HepG2 (cell line): Measurements from ENCODE around the gene ELP5. TPM values are rescaled to one million over a fixed set of nuclear protein-coding genes. Genes with fewer than 3 reads are reported as not detected.

Experiments used
- ATAC-seq: fragments of 200-7000 bp; cut with Tn5 transposase; 3 replicates; pipeline ENCODE4 v1.9.1; 2020; ENCODE audit warnings: mild to moderate bottlenecking, moderate library complexity
- BruUV-seq: library from RNA; stranded (reverse); fragments of 400-500 nt; replicated peaks from 2 replicates; lab custom pipeline; 2021; lab: Mats Ljungman, UMichigan
- CTCF ChIA-PET: fragments of 300-600 bp; formaldehyde crosslinking; extraction: SDS; loops from one replicate; lab custom pipeline; 2021; ENCODE audit warnings: low total read pairs, inconsistent platforms, low intra/inter-chr PET ratio; lab: Yijun Ruan, JAX
- POLR2A ChIA-PET: fragments of 350-600 bp; sonication (Branson Sonifier 250); formaldehyde crosslinking; loops from one replicate; lab custom pipeline; 2020; ENCODE audit warnings: antibody characterized with exemption, inconsistent platforms; lab: Yijun Ruan, JAX
- DNase-seq: peaks from one replicate; pipeline ENCODE4 v3.0.0-alpha.2; 2015; ENCODE audit warnings: low spot score
- FAIRE-seq: peaks from 3 replicates; lab custom pipeline; 2011; peaks lifted over from hg19 to GRCh38; lab: Jason Lieb, UNC
- H2AFZ ChIP-seq: one replicate; pipeline ENCODE4 v1.6.1; 2011; ENCODE audit warnings: low read length, inconsistent platforms
- H3K27ac ChIP-seq: fragments of 300-600 bp; 3 replicates; pipeline ENCODE4 v1.8.0; 2011; ENCODE audit warnings: mixed run types, mild to moderate bottlenecking, mixed read lengths, low read length, inconsistent platforms; ENCODE audit not compliant: insufficient read depth; ENCODE audit errors: extremely low read length
- H3K27me3 ChIP-seq, 2 experiments: fragments of 200-600 bp in 1 of 2; 2 replicates in 1 of 2; 3 replicates in 1 of 2; pipeline versions ENCODE4 v1.6.0 to v1.8.0; 2011; ENCODE audit warnings: low read length in 2 of 2, mild to moderate bottlenecking in 2 of 2, moderate library complexity in 2 of 2, inconsistent platforms in 1 of 2; ENCODE audit not compliant: insufficient read depth in 2 of 2, control insufficient read depth in 1 of 2
- H3K36me3 ChIP-seq, 2 experiments: fragments of 200-600 bp in 1 of 2; replicated peaks in 1 of 2; 2 replicates in 1 of 2; 3 replicates in 1 of 2; pipeline versions ENCODE4 v1.5.1 to v1.8.0; 2011; ENCODE audit warnings: low read length in 2 of 2, inconsistent platforms in 1 of 2; ENCODE audit not compliant: insufficient read depth in 2 of 2, control insufficient read depth in 1 of 2
- H3K4me1 ChIP-seq: 2 replicates; pipeline ENCODE4 v1.5.1; 2012; ENCODE audit warnings: low read length, inconsistent platforms; ENCODE audit not compliant: insufficient read depth
- H3K4me2 ChIP-seq: 2 replicates; pipeline ENCODE4 v1.6.0; 2011; ENCODE audit warnings: low read depth, low read length, inconsistent platforms
- H3K4me3 ChIP-seq, 3 experiments: fragments of 200-600 bp in 1 of 3; sonication (generic), shearing (Covaris generic) in 1 of 3; replicated peaks in 1 of 3; 2 replicates each; pipeline ENCODE4 v1.5.1; 2011 to 2016; ENCODE audit warnings: low read length in 3 of 3, inconsistent platforms in 2 of 3, low read depth in 2 of 3, mild to moderate bottlenecking in 2 of 3, control low read depth in 1 of 3, mixed read lengths in 1 of 3; ENCODE audit not compliant: insufficient read depth in 1 of 3
- H3K79me2 ChIP-seq: one replicate; pipeline ENCODE4 v1.6.1; 2011; ENCODE audit warnings: low read length, inconsistent platforms; ENCODE audit not compliant: insufficient read depth
- H3K9ac ChIP-seq: 2 replicates; pipeline ENCODE4 v1.6.0; 2011; ENCODE audit warnings: mild to moderate bottlenecking, low read depth, low read length, inconsistent platforms; ENCODE audit not compliant: insufficient read depth
- H3K9me3 ChIP-seq: 2 replicates; pipeline ENCODE4 v1.5.1; 2012; ENCODE audit warnings: mild to moderate bottlenecking, low read length
- H4K20me1 ChIP-seq: 2 replicates; pipeline ENCODE4 v1.6.0; 2011; ENCODE audit warnings: inconsistent platforms, mild to moderate bottlenecking, low read length, moderate library complexity; ENCODE audit not compliant: insufficient read depth
- FOXO1 ChIP-seq: sonication (generic); formaldehyde crosslinking; IDR thresholded peaks from 2 replicates; pipeline ENCODE4 v1.4.0; 2020; ENCODE audit warnings: missing genetic modification reagents
- PRDM10 ChIP-seq: sonication (generic); formaldehyde crosslinking; IDR thresholded peaks from 2 replicates; pipeline ENCODE4 v1.4.0; 2020; ENCODE audit warnings: low read depth, missing genetic modification reagents
- ZFY ChIP-seq: sonication (generic); formaldehyde crosslinking; IDR thresholded peaks from 2 replicates; pipeline ENCODE4 v1.4.0; 2020; ENCODE audit warnings: missing genetic modification reagents
- ZIK1 ChIP-seq: sonication (generic); formaldehyde crosslinking; IDR thresholded peaks from 2 replicates; pipeline ENCODE4 v1.5.0; 2020; ENCODE audit warnings: mild to moderate bottlenecking, low read depth, missing genetic modification reagents, borderline replicate concordance
- ZNF749 ChIP-seq: sonication (generic); formaldehyde crosslinking; IDR thresholded peaks from 2 replicates; pipeline ENCODE4 v1.8.0; 2022; ENCODE audit warnings: mild to moderate bottlenecking, missing genetic modification reagents, moderate library complexity, borderline replicate concordance
- whole genome bisulfite sequencing: methylation state at CpG from one replicate; pipeline ENCODE4 v1.1.6; 2017; ENCODE audit warnings: low lambda C conversion rate; 5-methylcytosine and 5-hydroxymethylcytosine counted together
- in situ Hi-C: cut with HindIII; loops from 2 replicates; pipeline ENCODE4 v1.10.0; 2017; ENCODE audit warnings: low pct_unique_long_range_greater_than_20kb; ENCODE audit not compliant: extremely low pct_ligation_motif_present
- intact Hi-C: fragments of 100-400 bp; cut with micrococcal nuclease; formaldehyde crosslinking; loops from one replicate; pipeline ENCODE4 v1.10.0; 2022; ENCODE audit not compliant: unreplicated experiment
- polyA plus RNA-seq, 8 experiments: library from polyadenylated mRNA; depleted of rRNA in 3 of 8; stranded (reverse) in 7 of 8; unstranded in 1 of 8; fragments of >200 nt; fragmentation: Illumina TruSeq in 4 of 8; extraction: Trizol in 4 of 8; gene quantifications; 2 replicates each; pipeline versions ENCODE4 v1.2.1 to v1.2.3, GENCODE V29; 2011 to 2016; ENCODE audit warnings: low read depth in 4 of 8, missing spikeins in 1 of 8, mixed read lengths in 1 of 8; ENCODE audit not compliant: insufficient read depth in 1 of 8
- total RNA-seq, 5 experiments: library from RNA; depleted of rRNA; stranded (reverse); fragments of >200 nt; fragmentation: Illumina TruSeq; extraction: Trizol; gene quantifications; 2 replicates each; pipeline ENCODE4 v1.2.3, GENCODE V29; 2016; ENCODE audit warnings: low read depth in 1 of 5
- TF ChIP-seq, protein P1 (sequence below), 2 experiments: fragments of 450-650 bp in 1 of 2; sonication (generic) in 1 of 2; formaldehyde crosslinking in 1 of 2; IDR thresholded peaks; 2 replicates each; pipeline versions ENCODE4 v1.6.1 to v1.8.0; 2016 to 2022; ENCODE audit warnings: antibody characterized with exemption in 1 of 2, mild to moderate bottlenecking in 1 of 2, missing genetic modification reagents in 1 of 2
- TF ChIP-seq, protein P2 (sequence below): sonication (generic); formaldehyde crosslinking; IDR thresholded peaks from 2 replicates; pipeline ENCODE4 v1.4.0; 2020; ENCODE audit warnings: mild to moderate bottlenecking, missing genetic modification reagents

ELP5 gene
- total and polyA plus RNA-seq, 2 of the 13 experiments (the other 11 are each of a cell fraction or from before 2014, with no cell fraction given) = 67.6 to 69.8 TPM

GRCh38 chr17:7280519-7281073 is 28.6 kb downstream of the ELP5 start:
- CTCF ChIA-PET = interaction anchor here (1.2 to 2.9 kb wide), 7 partner anchors 12 to 235 kb away, joined by 3 to 43 read pairs (median 6); partner anchors contain the start of genes CTDNEP1 and ELP5
- FAIRE-seq = peak; percentile 89
- TF ChIP-seq, protein P1, sequence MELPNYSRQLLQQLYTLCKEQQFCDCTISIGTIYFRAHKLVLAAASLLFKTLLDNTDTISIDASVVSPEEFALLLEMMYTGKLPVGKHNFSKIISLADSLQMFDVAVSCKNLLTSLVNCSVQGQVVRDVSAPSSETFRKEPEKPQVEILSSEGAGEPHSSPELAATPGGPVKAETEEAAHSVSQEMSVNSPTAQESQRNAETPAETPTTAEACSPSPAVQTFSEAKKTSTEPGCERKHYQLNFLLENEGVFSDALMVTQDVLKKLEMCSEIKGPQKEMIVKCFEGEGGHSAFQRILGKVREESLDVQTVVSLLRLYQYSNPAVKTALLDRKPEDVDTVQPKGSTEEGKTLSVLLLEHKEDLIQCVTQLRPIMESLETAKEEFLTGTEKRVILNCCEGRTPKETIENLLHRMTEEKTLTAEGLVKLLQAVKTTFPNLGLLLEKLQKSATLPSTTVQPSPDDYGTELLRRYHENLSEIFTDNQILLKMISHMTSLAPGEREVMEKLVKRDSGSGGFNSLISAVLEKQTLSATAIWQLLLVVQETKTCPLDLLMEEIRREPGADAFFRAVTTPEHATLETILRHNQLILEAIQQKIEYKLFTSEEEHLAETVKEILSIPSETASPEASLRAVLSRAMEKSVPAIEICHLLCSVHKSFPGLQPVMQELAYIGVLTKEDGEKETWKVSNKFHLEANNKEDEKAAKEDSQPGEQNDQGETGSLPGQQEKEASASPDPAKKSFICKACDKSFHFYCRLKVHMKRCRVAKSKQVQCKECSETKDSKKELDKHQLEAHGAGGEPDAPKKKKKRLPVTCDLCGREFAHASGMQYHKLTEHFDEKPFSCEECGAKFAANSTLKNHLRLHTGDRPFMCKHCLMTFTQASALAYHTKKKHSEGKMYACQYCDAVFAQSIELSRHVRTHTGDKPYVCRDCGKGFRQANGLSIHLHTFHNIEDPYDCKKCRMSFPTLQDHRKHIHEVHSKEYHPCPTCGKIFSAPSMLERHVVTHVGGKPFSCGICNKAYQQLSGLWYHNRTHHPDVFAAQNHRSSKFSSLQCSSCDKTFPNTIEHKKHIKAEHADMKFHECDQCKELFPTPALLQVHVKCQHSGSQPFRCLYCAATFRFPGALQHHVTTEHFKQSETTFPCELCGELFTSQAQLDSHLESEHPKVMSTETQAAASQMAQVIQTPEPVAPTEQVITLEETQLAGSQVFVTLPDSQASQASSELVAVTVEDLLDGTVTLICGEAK (IDR thresholded peaks at IDR 0.05) = no peak
- TF ChIP-seq, protein P1 (CRISPR knock-in tag; IDR thresholded peaks at IDR 0.05) = no peak
- TF ChIP-seq ZIK1 (CRISPR knock-in tag) (0 out of 2 replicates have a peak, but pooled peaks have one; percentile 37), PRDM10 (no peak; the same call in 1 of the 2 replicates), ZFY (CRISPR knock-in tag) (no peak; the same call in 1 of the 2 replicates), ZNF749 (CRISPR knock-in tag) (peak; percentile 61; the same call in 1 of the 2 replicates), FOXO1 (peak; percentile 34; the same call in 1 of the 2 replicates)
- TF ChIP-seq, protein P2, sequence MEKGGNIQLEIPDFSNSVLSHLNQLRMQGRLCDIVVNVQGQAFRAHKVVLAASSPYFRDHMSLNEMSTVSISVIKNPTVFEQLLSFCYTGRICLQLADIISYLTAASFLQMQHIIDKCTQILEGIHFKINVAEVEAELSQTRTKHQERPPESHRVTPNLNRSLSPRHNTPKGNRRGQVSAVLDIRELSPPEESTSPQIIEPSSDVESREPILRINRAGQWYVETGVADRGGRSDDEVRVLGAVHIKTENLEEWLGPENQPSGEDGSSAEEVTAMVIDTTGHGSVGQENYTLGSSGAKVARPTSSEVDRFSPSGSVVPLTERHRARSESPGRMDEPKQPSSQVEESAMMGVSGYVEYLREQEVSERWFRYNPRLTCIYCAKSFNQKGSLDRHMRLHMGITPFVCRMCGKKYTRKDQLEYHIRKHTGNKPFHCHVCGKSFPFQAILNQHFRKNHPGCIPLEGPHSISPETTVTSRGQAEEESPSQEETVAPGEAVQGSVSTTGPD (CRISPR knock-in tag) = no peak

More at GRCh38 chr17:7280519-7281073, 28.6 kb downstream of the ELP5 start:
- Histone ChIP-seq H3K27me3 (no peaks in the 10 kb centered on the region), H3K9ac (peak overlapping the region; percentile 27), H3K36me3 (peaks cover 8% of the 10 kb centered on the region in 2 experiments; a peak in 4 of 5 replicates), H3K9me3 (no peaks in the 10 kb centered on the region), H2AFZ (no peak overlapping the region), H3K27ac (peak overlapping the region; percentile 59), H4K20me1 (no peaks in the 10 kb centered on the region), H3K79me2 (no peaks in the 10 kb centered on the region), H3K4me1 (peaks cover 38% of the 10 kb centered on the region), H3K4me3 (peak overlapping the region; percentile 23 to 87 (median 31); a peak in 5 of 6 replicates), H3K4me2 (peak overlapping the region; percentile 86)
- intact Hi-C loops = loop anchor here (1.0 to 5.0 kb wide), 4 partner anchors 16 to 66 kb away; partner anchors contain the start of gene GABARAP
- POLR2A ChIA-PET = interaction anchor here (0.6 to 3.9 kb wide), 24 partner anchors 12 to 347 kb away, joined by 3 to 35 read pairs (median 6); partner anchors contain the start of genes ACADVL, ASGR2, CTDNEP1 and DLG4
- in situ Hi-C loops = loop anchor here (10.0 kb wide), 1 partner anchor 236 kb away; the partner anchor contains the start of gene SLC16A11
- no TSS peak for BruUV-seq
- DNase-seq = peak; percentile 79
- WGBS = 3% methylated on average over 16 of the region's 29 CpGs
- ATAC-seq = peak; percentile 72
